Endothelial cell of umbilical vein (primary cell): ENCODE data around the gene CD81. TPM values are rescaled to one million over a fixed set of nuclear protein-coding genes. Genes with fewer than 3 reads are reported as not detected.

ENCODE experiments used
- Bru-seq: library from RNA; stranded (reverse); fragments of 400-500 nt; gene quantifications from one replicate; lab custom pipeline; 2021; lab: Mats Ljungman, UMichigan
- BruChase-seq, 2 experiments: library from RNA; stranded (reverse); fragments of 400-500 nt; gene quantifications; one replicate each; lab custom pipeline; 2021; lab: Mats Ljungman, UMichigan
- BruUV-seq: library from RNA; stranded (reverse); fragments of 400-500 nt; replicated peaks from 2 replicates; lab custom pipeline; 2021; lab: Mats Ljungman, UMichigan
- CTCF ChIA-PET: fragments of 300-600, 350-600 bp; sonication (Branson Sonifier 250); formaldehyde crosslinking; loops from one replicate; lab custom pipeline; 2021; ENCODE audit warnings: antibody characterized with exemption, inconsistent platforms; lab: Charles Lee
- POLR2A ChIA-PET: fragments of 300-600, 350-600 bp; sonication (Branson Sonifier 250); formaldehyde crosslinking; loops from one replicate; lab custom pipeline; 2021; ENCODE audit warnings: antibody characterized with exemption, inconsistent platforms; lab: Charles Lee
- DNase-seq: peaks from one replicate; pipeline ENCODE4 v3.0.0-alpha.2; 2011; ENCODE audit warnings: low read depth, low spot score
- FAIRE-seq: peaks from 2 replicates; lab custom pipeline; 2011; peaks lifted over from hg19 to GRCh38; lab: Jason Lieb, UNC
- H2AFZ ChIP-seq: 2 replicates; pipeline ENCODE4 v1.6.0; 2012; ENCODE audit warnings: low read depth, low read length, control low read depth, inconsistent platforms
- H3K27ac ChIP-seq: 2 replicates; pipeline ENCODE4 v1.5.1; 2011; ENCODE audit warnings: low read depth, mild to moderate bottlenecking, control low read depth, low read length, moderate library complexity; ENCODE audit not compliant: insufficient read depth
- H3K27me3 ChIP-seq, 2 experiments: 2 replicates each; pipeline versions ENCODE4 v1.6.0 to v1.6.1; 2011; ENCODE audit warnings: low read length in 2 of 2, mixed read lengths in 1 of 2; ENCODE audit not compliant: control insufficient read depth in 2 of 2, insufficient read depth in 2 of 2
- H3K36me3 ChIP-seq, 2 experiments: 2 replicates in 1 of 2; 3 replicates in 1 of 2; pipeline ENCODE4 v1.5.1; 2011; ENCODE audit warnings: low read length in 2 of 2, mild to moderate bottlenecking in 1 of 2, moderate library complexity in 1 of 2; ENCODE audit not compliant: control insufficient read depth in 2 of 2, insufficient read depth in 2 of 2; ENCODE audit errors: extremely low read depth in 1 of 2
- H3K4me1 ChIP-seq: 3 replicates; pipeline ENCODE4 v1.5.1; 2011; ENCODE audit warnings: mild to moderate bottlenecking, low read length; ENCODE audit not compliant: control insufficient read depth, insufficient read depth; ENCODE audit errors: extremely low read depth
- H3K4me2 ChIP-seq: 2 replicates; pipeline ENCODE4 v1.6.1; 2011; ENCODE audit warnings: low read length, control low read depth, mixed read lengths; ENCODE audit not compliant: insufficient read depth
- H3K4me3 ChIP-seq, 3 experiments: fragments of 200-600 bp in 1 of 3; sonication (generic), shearing (Covaris generic) in 1 of 3; replicated peaks in 1 of 3; 2 replicates each; pipeline ENCODE4 v1.5.1; 2011 to 2016; ENCODE audit warnings: control low read depth in 3 of 3, low read length in 3 of 3, mild to moderate bottlenecking in 2 of 3, inconsistent platforms in 1 of 3, low read depth in 1 of 3, moderate library complexity in 1 of 3; ENCODE audit not compliant: insufficient read depth in 1 of 3
- H3K79me2 ChIP-seq: 2 replicates; pipeline ENCODE4 v1.6.0; 2012; ENCODE audit warnings: low read length, inconsistent platforms; ENCODE audit not compliant: control insufficient read depth, insufficient read depth
- H3K9ac ChIP-seq: replicated peaks from 2 replicates; pipeline ENCODE3; 2011; ENCODE audit warnings: low read length, control low read depth; ENCODE audit not compliant: insufficient read depth; ENCODE audit errors: extremely low read depth
- H3K9me1 ChIP-seq: replicated peaks from 3 replicates; pipeline ENCODE4 v1.6.0; 2011; ENCODE audit warnings: mild to moderate bottlenecking, low read length; ENCODE audit not compliant: control insufficient read depth, insufficient read depth; ENCODE audit errors: extremely low read depth
- H3K9me3 ChIP-seq: replicated peaks from 2 replicates; pipeline ENCODE4 v1.5.1; 2012; ENCODE audit warnings: low read length, inconsistent platforms; ENCODE audit not compliant: control insufficient read depth, insufficient read depth
- H4K20me1 ChIP-seq: replicated peaks from 2 replicates; pipeline ENCODE3; 2011; ENCODE audit warnings: mild to moderate bottlenecking, low read length; ENCODE audit not compliant: control insufficient read depth, insufficient read depth; ENCODE audit errors: extremely low read depth
- FOS ChIP-seq: IDR thresholded peaks from 2 replicates; pipeline ENCODE4 v1.6.1; 2011; ENCODE audit warnings: mild to moderate bottlenecking, low read length, moderate library complexity, borderline replicate concordance; ENCODE audit not compliant: insufficient read depth
- POLR2A ChIP-seq: IDR thresholded peaks from 2 replicates; pipeline ENCODE4 v1.6.1; 2012; ENCODE audit warnings: low read depth, mild to moderate bottlenecking, control low read depth, low read length
- POLR2AphosphoS5 ChIP-seq: IDR thresholded peaks from 2 replicates; pipeline ENCODE4 v1.6.1; 2012; ENCODE audit warnings: low read depth, mild to moderate bottlenecking, control low read depth, low read length, moderate library complexity; ENCODE audit not compliant: insufficient read depth
- dilution Hi-C: fragments of 300-500 bp; cut with MboI; formaldehyde crosslinking; loops from one replicate; pipeline ENCODE4 v1.15.0; 2019; ENCODE audit warnings: low sequenced_read_pairs; ENCODE audit not compliant: extremely low pct_ligation_motif_present
- intact Hi-C: fragments of 100-400 bp; cut with micrococcal nuclease; formaldehyde crosslinking; loops from one replicate; pipeline ENCODE4 v1.10.0; 2022
- long read RNA-seq: library from polyadenylated mRNA; stranded (forward); transcript quantifications from one replicate; pipeline ENCODE4 v2.0.0, GENCODE V29; 2021
- polyA minus RNA-seq, 3 experiments: library from RNA; depleted of rRNA, polyadenylated mRNA; stranded (reverse); fragments of >200 nt; gene quantifications; 1 replicate in 1 of 3; 2 replicates in 2 of 3; pipeline ENCODE4 v1.2.3, GENCODE V29; 2011
- polyA plus RNA-seq, 4 experiments: library from polyadenylated mRNA; depleted of rRNA in 3 of 4; stranded (reverse) in 3 of 4; unstranded in 1 of 4; fragments of >200 nt; gene quantifications; 2 replicates each; pipeline versions ENCODE4 v1.2.1 to v1.2.3, GENCODE V29; 2011 to 2012; ENCODE audit warnings: missing spikeins in 1 of 4
- total RNA-seq: library from RNA; stranded (reverse); gene quantifications from 2 replicates; pipeline ENCODE4 v1.2.3, GENCODE V29; 2021

Gene CD81, protein sequence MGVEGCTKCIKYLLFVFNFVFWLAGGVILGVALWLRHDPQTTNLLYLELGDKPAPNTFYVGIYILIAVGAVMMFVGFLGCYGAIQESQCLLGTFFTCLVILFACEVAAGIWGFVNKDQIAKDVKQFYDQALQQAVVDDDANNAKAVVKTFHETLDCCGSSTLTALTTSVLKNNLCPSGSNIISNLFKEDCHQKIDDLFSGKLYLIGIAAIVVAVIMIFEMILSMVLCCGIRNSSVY
- 409 and 445 TPM in 2 replicates for total RNA-seq
- polyA plus RNA-seq: 641 and 802 TPM in 2 replicates
- polyA plus RNA-seq (2011; cell fraction: cytosol; rRNA removed): 406 and 474 TPM in 2 replicates
- polyA plus RNA-seq (2011; cell fraction: nucleus; rRNA removed): 199 and 205 TPM in 2 replicates
- 516 and 727 TPM in 2 replicates for polyA plus RNA-seq (2012)
- polyA minus RNA-seq: 404 and 450 TPM in 2 replicates
- 53.1 TPM for polyA minus RNA-seq (2011; cell fraction: cytosol; rRNA and poly(A)+ RNA removed)
- polyA minus RNA-seq (2011; cell fraction: nucleus; rRNA and poly(A)+ RNA removed): 58.3 and 65.3 TPM in 2 replicates
- Bru-seq, nascent RNA: percentile 68 among the genes with signal in this experiment
- percentile 92 among the genes with signal in this experiment for BruChase-seq, experiment 1, labeled RNA remaining after a 6-hour chase
- BruChase-seq, experiment 2, labeled RNA remaining after a 2-hour chase: percentile 80 among the genes with signal in this experiment
- long read RNA-seq, transcript CD81-201 (8 exons, 1,520 nt): major isoform, 787 of 876 reads
- long read RNA-seq, transcript CD81-204 (5 exons, 940 nt): minor isoform, 11 of 876 reads
- long read RNA-seq, transcript CD81-207 (6 exons, 890 nt): minor isoform, 7 of 876 reads
- long read RNA-seq, partial matches to known transcripts: 54 of 876 reads
- long read RNA-seq, other reads (novel, unspliced or antisense): 15 of 876 reads

DNA sequence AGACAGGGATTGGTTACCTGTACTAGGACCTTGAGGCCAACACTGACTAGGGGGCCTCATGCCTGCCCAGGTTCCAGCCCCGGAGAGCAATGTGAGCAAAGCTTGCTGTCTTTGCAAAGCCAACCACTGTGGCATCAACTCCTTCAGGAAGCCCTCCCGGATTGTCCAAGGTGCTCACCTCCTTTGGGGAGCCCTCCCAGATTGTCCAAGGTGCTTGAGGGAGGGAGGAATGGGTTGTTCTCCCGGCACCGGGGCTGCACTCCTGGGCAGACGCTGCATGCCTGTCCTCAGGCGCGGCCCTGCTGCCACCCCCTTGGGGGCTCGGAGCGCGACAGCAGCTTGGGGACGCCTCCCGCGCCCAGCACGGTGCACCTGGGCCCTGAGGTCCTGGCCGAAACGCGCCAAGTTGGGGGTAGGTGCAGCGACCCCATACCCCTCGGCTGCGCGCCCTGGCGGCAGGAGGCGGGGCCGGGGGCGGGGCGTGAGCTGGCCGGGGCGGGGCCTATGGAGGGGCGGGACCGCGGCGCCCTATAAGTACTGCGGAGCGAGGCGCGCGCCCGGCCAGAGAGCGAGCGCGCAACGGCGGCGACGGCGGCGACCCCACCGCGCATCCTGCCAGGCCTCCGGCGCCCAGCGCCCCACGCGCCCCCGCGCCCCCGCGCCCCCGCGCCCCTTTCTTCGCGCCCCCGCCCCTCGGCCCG is at the start of gene CD81:
Gene CD81 (plus strand): TSS at position 560 of the 701 bp plus-strand sequence. CDS start 240 bp downstream, outside the sequence.
- no peaks in the 10 kb centered on the region for H3K9me3 ChIP-seq
- dilution Hi-C loops: no loop called here
- no peak for FAIRE-seq
- CTCF ChIA-PET: interaction anchor here (1.2 to 2.9 kb wide), 10 partner anchors 10 to 516 kb away, joined by 3 to 23 read pairs (median 9); partner anchors contain the start of gene TSSC4
- H3K27ac ChIP-seq: peak within 1 kb of the TSS; percentile 91
- no peaks in the 10 kb centered on the region for H3K36me3 ChIP-seq
- H3K27me3 ChIP-seq: no peaks in the 10 kb centered on the region
- no peak for DNase-seq
- H3K9me1 ChIP-seq: no peaks in the 10 kb centered on the region
- intact Hi-C loops: no loop called here
- no peaks in the 10 kb centered on the region for H4K20me1 ChIP-seq
- H3K4me2 ChIP-seq: peak within 1 kb of the TSS; percentile 70
- H2AFZ ChIP-seq: peak within 1 kb of the TSS; percentile 26
- TF ChIP-seq POLR2A: peak; percentile 74
- peak; percentile 92 for TF ChIP-seq POLR2AphosphoS5
- no peak for TF ChIP-seq FOS
- POLR2A ChIA-PET: interaction anchor here (0.5 to 2.0 kb wide), 6 partner anchors 10 to 516 kb away, joined by 3 to 17 read pairs (median 6); partner anchors contain the start of gene TSSC4
- no TSS peak for BruUV-seq
- H3K4me3 ChIP-seq: peak within 1 kb of the TSS; percentile 72 to 80 (median 75)
- peaks cover 46% of the 10 kb centered on the region for H3K79me2 ChIP-seq
- peaks cover 30% of the 10 kb centered on the region for H3K4me1 ChIP-seq
- H3K9ac ChIP-seq: peak within 1 kb of the TSS; percentile 97
